Sigmoid colon (tissue), 7 donors: ENCODE data around the gene IL16. TPM values are rescaled to one million over a fixed set of nuclear protein-coding genes. Genes with fewer than 3 reads are reported as not detected.

ENCODE experiments used
- DNase-seq: peaks from one replicate; pipeline ENCODE4 v3.0.0-alpha.2; 2019
- H3K27ac ChIP-seq, 4 donors: fragments of 200-600 bp; sonication (generic); one replicate each; pipeline ENCODE4 v1.5.1; 2016 to 2019; ENCODE audit warnings: mild to moderate bottlenecking in 1 of 4
- H3K27me3 ChIP-seq, 3 donors: fragments of 200-600 bp; sonication (generic); one replicate each; pipeline ENCODE4 v1.5.1; 2019; ENCODE audit warnings: mild to moderate bottlenecking in 1 of 3
- H3K36me3 ChIP-seq, 4 donors: fragments of 200-600 bp; sonication (generic); one replicate each; pipeline ENCODE4 v1.5.1; 2016 to 2019
- H3K4me1 ChIP-seq, 4 donors: fragments of 200-600 bp; sonication (generic); one replicate each; pipeline ENCODE4 v1.5.1; 2017 to 2019
- H3K4me3 ChIP-seq, 4 donors: fragments of 200-600 bp; sonication (generic); one replicate each; pipeline ENCODE4 v1.5.1; 2017 to 2019; ENCODE audit warnings: mild to moderate bottlenecking in 2 of 4, moderate library complexity in 1 of 4
- H3K9me3 ChIP-seq, 4 donors: fragments of 200-600 bp in 3 of 4; sonication (generic) in 3 of 4; one replicate each; pipeline versions ENCODE4 v1.5.1 to v1.6.1; 2013 to 2019
- CTCF ChIP-seq, 4 experiments: fragments of 450-650 bp in 3 of 4; fragments of 200-600 bp in 1 of 4; IDR thresholded peaks; one replicate each; pipeline ENCODE4 v1.5.1; 2016 to 2019; ENCODE audit warnings: antibody characterized with exemption in 4 of 4, mild to moderate bottlenecking in 3 of 4, moderate library complexity in 2 of 4
- EP300 ChIP-seq, 4 donors: sonication (generic); formaldehyde crosslinking; IDR thresholded peaks; one replicate each; pipeline ENCODE4 v1.6.1; 2017; ENCODE audit warnings: antibody characterized with exemption in 4 of 4
- POLR2A ChIP-seq, 2 donors: fragments of 450-650 bp; IDR thresholded peaks; one replicate each; pipeline ENCODE4 v1.6.1; 2016; ENCODE audit warnings: antibody characterized with exemption in 2 of 2, mild to moderate bottlenecking in 2 of 2, moderate library complexity in 2 of 2
- POLR2AphosphoS5 ChIP-seq, 4 donors: sonication (generic); formaldehyde crosslinking; IDR thresholded peaks; one replicate each; pipeline ENCODE4 v1.6.1; 2017; ENCODE audit warnings: antibody characterized with exemption in 4 of 4
- WGBS, 2 donors: extraction: QIAGEN DNeasy Blood & Tissue Kit; methylation state at CpG; one replicate each; pipeline ENCODE4 v1.1.7; 2013; 5-methylcytosine and 5-hydroxymethylcytosine counted together
- intact Hi-C: fragments of 100-400 bp; cut with DNase I; formaldehyde crosslinking; loops from one replicate; pipeline ENCODE4 v1.15.1; 2023
- polyA plus RNA-seq, 3 donors: library from polyadenylated mRNA; stranded (reverse); fragments of 200-250 nt; gene quantifications; one replicate each; pipeline ENCODE4 v1.2.3, GENCODE V29; 2013
- total RNA-seq, 4 donors: library from RNA; depleted of rRNA; stranded (reverse); fragments of >200 nt; gene quantifications; one replicate each; pipeline ENCODE4 v1.1.0, GENCODE V29; 2016
- donor health status: healthy with polysubstance abuse.
- donor health status: Bipolar disorder and iron deficiency.
- donor health status: healthy.

IL16 gene
- total and polyA plus RNA-seq, 7 donors: 3.0 to 52.8 (median 8.9) TPM

- WGBS, 2 donors: 90 to 95% methylated on average over 11 of the region's 11 CpGs
Observed at GRCh38 chr15:81362790-81363189, 166.1 kb downstream of the IL16 start.

GRCh38 chr15:81363276-81363675, 166.6 kb downstream of the IL16 start:
- WGBS, 2 donors: 51 to 72% methylated on average over 3 of the region's 3 CpGs

More at GRCh38 chr15:81362790-81363189, 166.1 kb downstream of the IL16 start:
- DNase-seq: no peak
- intact Hi-C loops: no loop called here
- TF ChIP-seq EP300 (IDR thresholded peaks at IDR 0.05) (no peak), CTCF (IDR thresholded peaks at IDR 0.05) (no peak), POLR2AphosphoS5 (IDR thresholded peaks at IDR 0.05) (no peak), POLR2A (IDR thresholded peaks at IDR 0.05) (no peak)
- Histone ChIP-seq H3K9me3 (no peaks in the 10 kb centered on the region), H3K4me1 (no peaks in the 10 kb centered on the region), H3K36me3 (no peaks in the 10 kb centered on the region), H3K27ac (no peak overlapping the region), H3K27me3 (no peaks in the 10 kb centered on the region), H3K4me3 (no peak overlapping the region)

More at GRCh38 chr15:81363276-81363675, 166.6 kb downstream of the IL16 start:
- Histone ChIP-seq H3K4me1 (no peaks in the 10 kb centered on the region), H3K4me3 (no peak overlapping the region), H3K36me3 (no peaks in the 10 kb centered on the region), H3K27me3 (no peaks in the 10 kb centered on the region), H3K9me3 (no peaks in the 10 kb centered on the region), H3K27ac (no peak overlapping the region)
- TF ChIP-seq POLR2AphosphoS5 (IDR thresholded peaks at IDR 0.05) (no peak), POLR2A (IDR thresholded peaks at IDR 0.05) (no peak), CTCF (IDR thresholded peaks at IDR 0.05) (no peak), EP300 (IDR thresholded peaks at IDR 0.05) (no peak)
- intact Hi-C loops: no loop called here
- DNase-seq: no peak

Other genes starting within 250 kb of the IL16 start
- gene MESD, start 207.1 kb upstream of the IL16 start, total RNA-seq: 10 to 100 TPM; 11.7 to 20.8 (median 15.7) TPM
- 10 to 100 TPM in 1 of 3 donors, 1 to 10 TPM in 2; 5.4 to 20.1 (median 6.9) TPM for gene MESD, start 207.1 kb upstream of the IL16 start, polyA plus RNA-seq
- gene TLNRD1, start 196.0 kb upstream of the IL16 start, total RNA-seq: 10 to 100 TPM; 12.5 to 18.3 (median 12.8) TPM
- 10 to 100 TPM in 1 of 3 donors, 1 to 10 TPM in 2; 6.6 to 10.6 (median 6.9) TPM for gene TLNRD1, start 196.0 kb upstream of the IL16 start, polyA plus RNA-seq
- 1 to 10 TPM in 1 of 4 donors, not detected in 3; 2.1 TPM for gene CFAP161, start 62.6 kb upstream of the IL16 start, total RNA-seq
- gene CFAP161, start 62.6 kb upstream of the IL16 start, polyA plus RNA-seq: not detected
- gene STARD5, start 127.3 kb downstream of the IL16 start, total RNA-seq: 1 to 10 TPM in 3 of 4 donors, under 1 TPM in 1; 0.66 to 6.4 (median 3.0) TPM
- gene STARD5, start 127.3 kb downstream of the IL16 start, polyA plus RNA-seq: 10 to 100 TPM; 21.2 to 26.1 (median 22.8) TPM
- under 1 TPM; 0.55 to 0.82 (median 0.70) TPM for gene TMC3, start 177.3 kb downstream of the IL16 start, total RNA-seq
- gene TMC3, start 177.3 kb downstream of the IL16 start, polyA plus RNA-seq: under 1 TPM in 1 of 3 donors, not detected in 2; 0.25 TPM